ENCODE results near the gene SLC23A3.

DNA sequence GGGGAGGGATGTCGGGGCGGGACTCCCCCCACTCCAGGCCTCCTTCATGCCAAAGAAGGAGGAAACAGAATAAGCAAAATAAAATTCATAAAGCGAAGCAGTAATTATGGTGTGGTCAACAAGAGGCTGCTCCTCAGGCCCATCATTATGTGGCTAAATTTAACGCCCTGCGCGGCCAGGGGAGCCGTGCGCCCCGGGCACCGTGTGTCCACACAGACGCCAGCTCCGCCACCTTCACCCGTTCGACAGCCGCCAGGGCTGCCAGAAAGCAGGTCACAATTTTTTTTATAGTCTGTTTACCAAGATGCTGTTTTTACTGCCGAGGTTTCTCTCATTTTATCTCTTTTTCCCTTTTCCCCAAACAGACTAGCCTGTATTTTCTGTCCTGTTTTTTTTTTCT is 40.2 kb downstream of the SLC23A3 start:
- TF ChIP-seq, protein P1, sequence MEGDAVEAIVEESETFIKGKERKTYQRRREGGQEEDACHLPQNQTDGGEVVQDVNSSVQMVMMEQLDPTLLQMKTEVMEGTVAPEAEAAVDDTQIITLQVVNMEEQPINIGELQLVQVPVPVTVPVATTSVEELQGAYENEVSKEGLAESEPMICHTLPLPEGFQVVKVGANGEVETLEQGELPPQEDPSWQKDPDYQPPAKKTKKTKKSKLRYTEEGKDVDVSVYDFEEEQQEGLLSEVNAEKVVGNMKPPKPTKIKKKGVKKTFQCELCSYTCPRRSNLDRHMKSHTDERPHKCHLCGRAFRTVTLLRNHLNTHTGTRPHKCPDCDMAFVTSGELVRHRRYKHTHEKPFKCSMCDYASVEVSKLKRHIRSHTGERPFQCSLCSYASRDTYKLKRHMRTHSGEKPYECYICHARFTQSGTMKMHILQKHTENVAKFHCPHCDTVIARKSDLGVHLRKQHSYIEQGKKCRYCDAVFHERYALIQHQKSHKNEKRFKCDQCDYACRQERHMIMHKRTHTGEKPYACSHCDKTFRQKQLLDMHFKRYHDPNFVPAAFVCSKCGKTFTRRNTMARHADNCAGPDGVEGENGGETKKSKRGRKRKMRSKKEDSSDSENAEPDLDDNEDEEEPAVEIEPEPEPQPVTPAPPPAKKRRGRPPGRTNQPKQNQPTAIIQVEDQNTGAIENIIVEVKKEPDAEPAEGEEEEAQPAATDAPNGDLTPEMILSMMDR (IDR thresholded peaks at IDR 0.05): no peak
- no peak for TF ChIP-seq EP300 (IDR thresholded peaks at IDR 0.05)
- TF ChIP-seq POLR2A (IDR thresholded peaks at IDR 0.05): no peak
